Neural cell (in vitro differentiated cells): ENCODE data around the gene TYW5. TPM values are rescaled to one million over a fixed set of nuclear protein-coding genes. Genes with fewer than 3 reads are reported as not detected.

Experiments
- H2AFZ ChIP-seq: fragments of 200-600, 300-800 bp; sonication (generic), shearing (Covaris generic); 2 replicates; pipeline ENCODE4 v1.6.0; 2014; ENCODE audit warnings: low read depth, mild to moderate bottlenecking, antibody characterized with exemption, low read length, moderate library complexity
- H3F3A ChIP-seq: fragments of 200-600 bp; shearing (Covaris generic); 2 replicates; pipeline ENCODE4 v1.6.1; 2016; ENCODE audit warnings: mild to moderate bottlenecking, moderate library complexity, mixed read lengths, antibody characterized with exemption, low read length; ENCODE audit not compliant: insufficient read depth, poor library complexity, severe bottlenecking
- H3K27ac ChIP-seq: fragments of 200-600, 300-800 bp; sonication (generic), shearing (Covaris generic); 2 replicates; pipeline ENCODE4 v1.5.1; 2014; ENCODE audit warnings: mild to moderate bottlenecking, low read length, moderate library complexity
- H3K27me3 ChIP-seq: fragments of 300-800, 200-600 bp; sonication (generic), shearing (Covaris generic); 2 replicates; pipeline ENCODE4 v1.6.0; 2014; ENCODE audit warnings: mild to moderate bottlenecking, low read depth, low read length, moderate library complexity; ENCODE audit not compliant: insufficient read depth
- H3K36me3 ChIP-seq: fragments of 300-800, 200-600 bp; sonication (generic), shearing (Covaris generic); 2 replicates; pipeline ENCODE4 v1.5.1; 2014; ENCODE audit warnings: mild to moderate bottlenecking, antibody characterized with exemption, low read length, moderate library complexity; ENCODE audit not compliant: insufficient read depth
- H3K4me2 ChIP-seq: fragments of 300-800, 200-600 bp; sonication (generic), shearing (Covaris generic); 2 replicates; pipeline ENCODE4 v1.6.0; 2014; ENCODE audit warnings: mild to moderate bottlenecking, low read length
- H3K4me3 ChIP-seq: fragments of 300-800, 200-600 bp; sonication (generic), shearing (Covaris generic); 2 replicates; pipeline ENCODE4 v1.5.1; 2014; ENCODE audit warnings: mild to moderate bottlenecking, low read length, moderate library complexity
- H3K79me2 ChIP-seq: fragments of 200-600 bp; shearing (Covaris generic); replicated peaks from 2 replicates; pipeline ENCODE4 v1.6.0; 2014; ENCODE audit warnings: mild to moderate bottlenecking, low read length, moderate library complexity; ENCODE audit not compliant: insufficient read depth
- H3K9ac ChIP-seq: fragments of 300-800, 200-600 bp; sonication (generic), shearing (Covaris generic); 2 replicates; pipeline ENCODE4 v1.6.1; 2016; ENCODE audit warnings: mild to moderate bottlenecking, low read length, mixed read lengths
- H3K9me2 ChIP-seq: fragments of 200-600 bp; shearing (Covaris generic); 2 replicates; pipeline ENCODE4 v1.6.1; 2016; ENCODE audit warnings: mild to moderate bottlenecking, low read length, mixed read lengths; ENCODE audit not compliant: insufficient read depth
- H3K9me3 ChIP-seq: fragments of 200-600, 300-800 bp; sonication (generic), shearing (Covaris generic); 2 replicates; pipeline ENCODE4 v1.6.1; 2016; ENCODE audit warnings: mild to moderate bottlenecking, mixed run types, low read length, moderate library complexity, mixed read lengths
- H4K20me1 ChIP-seq: fragments of 200-600 bp; shearing (Covaris generic); 2 replicates; pipeline ENCODE4 v1.6.1; 2016; ENCODE audit warnings: mild to moderate bottlenecking, mixed run types; ENCODE audit not compliant: insufficient read depth
- EP300 ChIP-seq: fragments of 450-650 bp; conservative IDR thresholded peaks from 2 replicates; pipeline ENCODE4 v1.6.1; 2014; ENCODE audit warnings: antibody characterized with exemption, mild to moderate bottlenecking, moderate library complexity; ENCODE audit not compliant: poor library complexity, severe bottlenecking
- EZH2 ChIP-seq: fragments of 200-600, 300-800 bp; shearing (Covaris generic), sonication (generic); IDR thresholded peaks from 2 replicates; pipeline ENCODE4 v1.6.1; 2014; ENCODE audit warnings: antibody characterized with exemption, low read length, borderline replicate concordance, mild to moderate bottlenecking; ENCODE audit not compliant: insufficient read depth, poor library complexity, severe bottlenecking
- MXI1 ChIP-seq: fragments of 450-650 bp; conservative IDR thresholded peaks from 2 replicates; pipeline ENCODE4 v1.6.1; 2014; ENCODE audit warnings: antibody characterized with exemption, mild to moderate bottlenecking; ENCODE audit not compliant: poor library complexity, severe bottlenecking
- POLR2AphosphoS5 ChIP-seq: IDR thresholded peaks from 2 replicates; pipeline ENCODE4 v1.6.1; 2012
- RAD21 ChIP-seq: fragments of 450-650 bp; conservative IDR thresholded peaks from 2 replicates; pipeline ENCODE4 v1.6.1; 2014; ENCODE audit warnings: antibody characterized with exemption, mild to moderate bottlenecking, moderate library complexity
- REST ChIP-seq: IDR thresholded peaks from 2 replicates; pipeline ENCODE4 v1.6.1; 2012; ENCODE audit warnings: borderline replicate concordance
- SMC3 ChIP-seq: fragments of 450-650 bp; conservative IDR thresholded peaks from 2 replicates; pipeline ENCODE4 v1.6.1; 2014; ENCODE audit warnings: antibody characterized with exemption, mild to moderate bottlenecking, moderate library complexity; ENCODE audit not compliant: poor library complexity
- polyA plus RNA-seq: library from polyadenylated mRNA; depleted of rRNA; stranded (reverse); fragments of >200 nt; gene quantifications from 2 replicates; pipeline ENCODE4 v1.2.3, GENCODE V29; 2014

The TYW5 gene
- polyA plus RNA-seq, 1 donor from 2014 or later = 15.2 TPM

GRCh38 chr2:199902486-199903110 lies 52.7 kb downstream of the TYW5 start:
- Histone ChIP-seq H3F3A (no peaks in the 10 kb centered on the region), H4K20me1 (no peaks in the 10 kb centered on the region), H3K27me3 (no peaks in the 10 kb centered on the region), H3K4me3 (no peak overlapping the region), H3K4me2 (no peak overlapping the region), H3K27ac (no peak overlapping the region), H3K79me2 (no peaks in the 10 kb centered on the region), H3K36me3 (no peaks in the 10 kb centered on the region), H3K9me3 (no peaks in the 10 kb centered on the region), H2AFZ (no peak overlapping the region), H3K9me2 (no peaks in the 10 kb centered on the region), H3K9ac (no peak overlapping the region)
- no peak for TF ChIP-seq MXI1
- no peak for TF ChIP-seq RAD21
- no peak for TF ChIP-seq POLR2AphosphoS5
- TF ChIP-seq REST = no peak
- TF ChIP-seq EZH2 = no peak
- no peak for TF ChIP-seq SMC3

- Histone ChIP-seq H3K27me3 (no peaks in the 10 kb centered on the region), H3F3A (no peaks in the 10 kb centered on the region), H4K20me1 (no peaks in the 10 kb centered on the region), H3K9ac (no peak overlapping the region), H2AFZ (no peak overlapping the region), H3K36me3 (no peaks in the 10 kb centered on the region), H3K9me2 (no peaks in the 10 kb centered on the region), H3K27ac (no peak overlapping the region), H3K9me3 (no peaks in the 10 kb centered on the region), H3K4me3 (no peak overlapping the region), H3K4me2 (no peak overlapping the region), H3K79me2 (no peaks in the 10 kb centered on the region)
- TF ChIP-seq REST = no peak
These were observed 53.3 kb downstream of the TYW5 start for GRCh38 chr2:199901942-199902341.

GRCh38 chr2:199896617-199897016 lies 58.7 kb downstream of the TYW5 start:
- TF ChIP-seq MXI1 (no peak), REST (no peak), EP300 (no peak)
- no peak overlapping the region for H3K4me2 ChIP-seq
- H4K20me1 ChIP-seq = no peaks in the 10 kb centered on the region
- H2AFZ ChIP-seq = no peak overlapping the region
- no peaks in the 10 kb centered on the region for H3K79me2 ChIP-seq
- H3K9me3 ChIP-seq = no peaks in the 10 kb centered on the region
- H3K36me3 ChIP-seq = no peaks in the 10 kb centered on the region
- no peaks in the 10 kb centered on the region for H3F3A ChIP-seq
- H3K9me2 ChIP-seq = no peaks in the 10 kb centered on the region
- H3K27ac ChIP-seq = no peak overlapping the region
- no peaks in the 10 kb centered on the region for H3K27me3 ChIP-seq
- H3K9ac ChIP-seq = no peak overlapping the region
- no peak overlapping the region for H3K4me3 ChIP-seq
